HFFc6 (cell line): ENCODE data around the gene BCL2. TPM values are rescaled to one million over a fixed set of nuclear protein-coding genes. Genes with fewer than 3 reads are reported as not detected.

Source experiments
- DNase-seq: peaks from one replicate; pipeline ENCODE4 v3.0.0-alpha.2; 2018
- H3K27ac Mint-ChIP-seq: 2 replicates; pipeline ENCODE4 v1.8.0; 2020; ENCODE audit warnings: mild to moderate bottlenecking, mixed read lengths
- H3K27me3 Mint-ChIP-seq: 2 replicates; pipeline ENCODE4 v1.8.0; 2021; ENCODE audit warnings: mild to moderate bottlenecking, moderate library complexity, mixed read lengths; ENCODE audit not compliant: insufficient read depth
- H3K36me3 Mint-ChIP-seq: 2 replicates; pipeline ENCODE4 v1.8.0; 2021; ENCODE audit warnings: low read depth, mixed read lengths
- H3K4me1 Mint-ChIP-seq: 2 replicates; pipeline ENCODE4 v1.8.0; 2020; ENCODE audit warnings: low read depth, mixed read lengths
- H3K4me3 Mint-ChIP-seq: 2 replicates; pipeline ENCODE4 v1.8.0; 2020; ENCODE audit warnings: mild to moderate bottlenecking, moderate library complexity, mixed read lengths
- H3K9me3 Mint-ChIP-seq: 2 replicates; pipeline ENCODE4 v1.8.0; 2020; ENCODE audit warnings: mild to moderate bottlenecking, mixed read lengths
- total RNA-seq, 6 experiments: library from RNA; stranded (reverse); fragmentation: NEBNext Ultra II Directional; extraction: Animal tissue kit (Norgen Biotek cat#: 25700); gene quantifications; 2 replicates in 1 of 6; 3 replicates in 5 of 6; pipeline ENCODE4 v1.2.3, GENCODE V29; 2021
- TF ChIP-seq, protein P1 (sequence below): fragments of 200-600 bp; sonication (generic); IDR thresholded peaks from 2 replicates; pipeline ENCODE4 v1.5.0; 2021; ENCODE audit warnings: antibody characterized with exemption, mild to moderate bottlenecking

BCL2 gene
- total RNA-seq, 6 experiments from 2014 or later: 0.17 to 1.1 (median 0.95) TPM

GRCh38 chr18:63145851-63146555 lies 173.6 kb downstream of the BCL2 start:
- peaks cover 29% of the 10 kb centered on the region for H3K27me3 Mint-ChIP-seq
- no peaks in the 10 kb centered on the region; the same call in 1 of the 2 replicates for H3K4me1 Mint-ChIP-seq
- no peak for DNase-seq
- H3K4me3 Mint-ChIP-seq: no peak overlapping the region
- no peaks in the 10 kb centered on the region for H3K36me3 Mint-ChIP-seq
- TF ChIP-seq, protein P1, sequence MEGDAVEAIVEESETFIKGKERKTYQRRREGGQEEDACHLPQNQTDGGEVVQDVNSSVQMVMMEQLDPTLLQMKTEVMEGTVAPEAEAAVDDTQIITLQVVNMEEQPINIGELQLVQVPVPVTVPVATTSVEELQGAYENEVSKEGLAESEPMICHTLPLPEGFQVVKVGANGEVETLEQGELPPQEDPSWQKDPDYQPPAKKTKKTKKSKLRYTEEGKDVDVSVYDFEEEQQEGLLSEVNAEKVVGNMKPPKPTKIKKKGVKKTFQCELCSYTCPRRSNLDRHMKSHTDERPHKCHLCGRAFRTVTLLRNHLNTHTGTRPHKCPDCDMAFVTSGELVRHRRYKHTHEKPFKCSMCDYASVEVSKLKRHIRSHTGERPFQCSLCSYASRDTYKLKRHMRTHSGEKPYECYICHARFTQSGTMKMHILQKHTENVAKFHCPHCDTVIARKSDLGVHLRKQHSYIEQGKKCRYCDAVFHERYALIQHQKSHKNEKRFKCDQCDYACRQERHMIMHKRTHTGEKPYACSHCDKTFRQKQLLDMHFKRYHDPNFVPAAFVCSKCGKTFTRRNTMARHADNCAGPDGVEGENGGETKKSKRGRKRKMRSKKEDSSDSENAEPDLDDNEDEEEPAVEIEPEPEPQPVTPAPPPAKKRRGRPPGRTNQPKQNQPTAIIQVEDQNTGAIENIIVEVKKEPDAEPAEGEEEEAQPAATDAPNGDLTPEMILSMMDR: no peak
- H3K27ac Mint-ChIP-seq: no peak overlapping the region
- H3K9me3 Mint-ChIP-seq: no peaks in the 10 kb centered on the region

DNA sequence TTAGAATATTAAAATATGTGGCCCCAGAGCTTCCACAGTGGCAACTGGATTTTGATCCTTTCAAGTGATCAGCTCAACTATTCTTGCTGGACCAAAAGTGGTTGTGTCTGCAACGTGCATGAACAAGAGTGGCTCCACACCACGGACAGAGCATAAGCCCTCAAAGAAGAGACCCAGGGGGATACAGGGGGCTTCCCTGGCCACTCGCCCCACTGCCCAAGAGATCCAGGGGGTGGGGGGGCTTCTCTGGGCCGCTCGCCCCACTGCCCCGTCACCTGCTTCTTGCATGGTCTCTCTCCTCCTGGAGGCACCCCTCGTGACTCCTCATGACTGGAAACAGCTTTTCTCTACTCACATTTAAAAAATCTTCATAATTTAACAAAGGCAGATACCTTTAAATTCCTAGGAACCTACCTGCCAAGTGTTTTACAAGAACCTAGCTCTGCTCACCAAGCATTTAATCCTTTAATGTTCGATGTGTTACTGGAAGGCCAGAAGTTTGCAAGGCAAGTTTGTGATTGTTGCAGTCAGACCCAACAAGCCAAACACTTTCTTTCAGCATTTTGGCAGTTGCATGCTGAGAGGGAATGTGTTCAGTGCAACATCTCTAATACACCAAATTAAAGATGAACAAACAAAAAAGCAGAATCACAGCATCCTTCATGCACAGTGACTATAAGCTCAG lies 174.3 kb downstream of the BCL2 start:
- H3K4me1 Mint-ChIP-seq: no peaks in the 10 kb centered on the region; the same call in 1 of the 2 replicates
- no peaks in the 10 kb centered on the region for H3K36me3 Mint-ChIP-seq
- no peaks in the 10 kb centered on the region for H3K9me3 Mint-ChIP-seq
- DNase-seq: no peak
- peaks cover 28% of the 10 kb centered on the region for H3K27me3 Mint-ChIP-seq
- H3K27ac Mint-ChIP-seq: no peak overlapping the region
- H3K4me3 Mint-ChIP-seq: no peak overlapping the region
- TF ChIP-seq, protein P1: no peak

DNA sequence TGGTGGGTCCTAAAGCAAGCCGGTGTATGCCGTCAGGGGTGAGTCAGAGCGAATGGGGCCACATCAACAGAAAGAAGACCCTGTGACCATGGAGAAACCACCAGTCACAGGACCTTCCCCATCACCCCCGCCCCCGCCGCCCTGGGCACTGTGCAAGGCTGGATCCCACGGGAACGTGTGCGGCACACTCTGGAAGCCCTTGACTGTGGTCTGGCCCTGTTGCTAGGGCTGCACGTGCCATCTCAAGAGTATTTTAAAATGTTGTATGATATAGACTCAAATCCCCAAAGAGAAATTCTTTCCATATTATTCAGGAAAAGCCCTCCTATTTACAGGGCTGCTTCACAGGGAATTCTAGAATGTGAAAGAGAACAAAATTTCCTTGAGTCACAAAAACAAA lies 174.8 kb downstream of the BCL2 start:
- Mint-ChIP-seq H3K27me3 (peaks cover 28% of the 10 kb centered on the region), H3K4me3 (no peak overlapping the region), H3K9me3 (no peaks in the 10 kb centered on the region), H3K27ac (no peak overlapping the region), H3K4me1 (no peaks in the 10 kb centered on the region; the same call in 1 of the 2 replicates), H3K36me3 (no peaks in the 10 kb centered on the region)
- TF ChIP-seq, protein P1: no peak
- DNase-seq: no peak

GRCh38 chr18:63143330-63143771 lies 176.2 kb downstream of the BCL2 start:
- no peak overlapping the region for H3K27ac Mint-ChIP-seq
- H3K9me3 Mint-ChIP-seq: no peaks in the 10 kb centered on the region
- TF ChIP-seq, protein P1: no peak
- no peak overlapping the region for H3K4me3 Mint-ChIP-seq
- no peak for DNase-seq
- peaks cover 27% of the 10 kb centered on the region for H3K27me3 Mint-ChIP-seq
- no peaks in the 10 kb centered on the region; the same call in 1 of the 2 replicates for H3K4me1 Mint-ChIP-seq
- H3K36me3 Mint-ChIP-seq: no peaks in the 10 kb centered on the region

- Mint-ChIP-seq H3K36me3 (no peaks in the 10 kb centered on the region), H3K4me1 (no peaks in the 10 kb centered on the region; the same call in 1 of the 2 replicates), H3K27me3 (peaks cover 31% of the 10 kb centered on the region), H3K4me3 (no peak overlapping the region), H3K27ac (no peak overlapping the region), H3K9me3 (no peaks in the 10 kb centered on the region)
- TF ChIP-seq, protein P1: no peak
- DNase-seq: no peak
Measured at GRCh38 chr18:63142594-63143225, 176.9 kb downstream of the BCL2 start.
